GM18858 (cell line): ENCODE data around the gene HSD17B10.
"Not testable (repeated sequence)": the region's sequence is repeated elsewhere in the genome, so short reads cannot be mapped to it uniquely, and the experiment has no call there.

Experiments
- ATAC-seq: cut with Tn5 transposase; IDR thresholded peaks from one replicate; pipeline ENCODE4 v1.9.1; 2021; ENCODE audit not compliant: unreplicated experiment

HSD17B10 gene

GRCh38 chrX:53438174-53438831, 4.1 kb upstream of the HSD17B10 start:
- ATAC-seq = no peak

GRCh38 chrX:53437206-53437605, 3.0 kb upstream of the HSD17B10 start:
- no peak for ATAC-seq

GRCh38 chrX:53435997-53436396, 1.8 kb upstream of the HSD17B10 start:
- ATAC-seq = peak; percentile 86

- ATAC-seq = no peak
Measured at GRCh38 chrX:53430231-53430630, 3.9 kb downstream of the HSD17B10 start.

GRCh38 chrX:53429755-53430154, 4.4 kb downstream of the HSD17B10 start:
- ATAC-seq = no peak

- ATAC-seq = no peak
Measured at GRCh38 chrX:53422861-53423306, 11.3 kb downstream of the HSD17B10 start, which contains the start of gene RIBC1. Gene RIBC1 (plus strand): TSS chrX:53422873. CDS start chrX:53426277, 3,404 bp downstream.

GRCh38 chrX:53422086-53422860, 11.9 kb downstream of the HSD17B10 start, which contains the start of gene SMC1A:
Gene SMC1A (minus strand): TSS chrX:53422654. CDS start chrX:53422600, 54 bp downstream.
- peak; percentile 96 for ATAC-seq

- peak; percentile 9 for ATAC-seq
Measured at GRCh38 chrX:53421772-53422085, 12.4 kb downstream of the HSD17B10 start.

GRCh38 chrX:53421125-53421524, 13.0 kb downstream of the HSD17B10 start:
- no peak for ATAC-seq

- ATAC-seq = not testable (repeated sequence)
Measured at GRCh38 chrX:53420351-53420750, 13.8 kb downstream of the HSD17B10 start.

- no peak for ATAC-seq
Measured at GRCh38 chrX:53412446-53412845, 21.7 kb downstream of the HSD17B10 start.

GRCh38 chrX:53403535-53403934, 30.6 kb downstream of the HSD17B10 start:
- ATAC-seq = no peak

GRCh38 chrX:53398216-53398615, 36.0 kb downstream of the HSD17B10 start:
- no peak for ATAC-seq

- ATAC-seq = no peak
Measured at GRCh38 chrX:53395605-53396298, 38.4 kb downstream of the HSD17B10 start.

GRCh38 chrX:53383376-53384076, 50.6 kb downstream of the HSD17B10 start:
- no peak for ATAC-seq
